ENCODE data around the gene EXOC3.

EXOC3 gene

DNA sequence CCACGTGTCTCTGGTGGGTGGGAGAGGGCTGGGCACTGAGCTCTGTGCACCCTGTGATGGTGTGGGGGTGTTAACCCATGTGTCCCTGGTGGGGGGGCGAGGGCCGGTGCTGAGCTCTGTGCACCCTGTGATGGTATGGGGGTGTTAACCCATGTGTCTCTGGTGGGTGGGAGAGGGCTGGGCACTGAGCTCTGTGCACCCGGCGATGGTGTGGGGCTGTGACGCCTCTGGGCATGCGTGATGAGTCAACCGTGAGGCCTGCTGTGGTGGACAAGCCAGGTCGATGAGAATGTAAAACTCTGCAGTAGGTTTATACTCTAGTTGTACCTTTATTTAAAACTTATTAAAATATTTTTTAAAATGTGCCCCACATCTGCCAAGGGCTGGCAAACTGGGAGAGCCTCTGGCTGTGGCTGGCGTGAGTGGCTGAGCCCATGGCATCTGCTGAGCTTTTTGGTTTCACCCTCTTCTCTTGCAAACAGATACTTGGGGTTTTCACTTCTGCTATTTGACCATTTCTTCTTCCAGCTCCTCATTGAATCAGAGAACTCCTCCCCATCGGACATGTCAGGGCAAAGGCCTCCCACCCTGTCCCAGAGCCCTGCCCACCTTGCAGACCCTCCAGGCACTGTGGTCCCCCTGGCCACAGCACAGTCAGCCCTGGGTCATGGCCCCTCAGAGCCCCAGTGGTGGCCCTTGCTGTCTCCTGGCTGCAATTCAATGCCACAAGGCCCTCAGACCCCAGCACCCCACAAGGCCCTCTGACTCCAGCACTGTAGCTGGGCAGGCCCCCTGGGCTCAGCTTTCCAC lies 18.5 kb upstream of the EXOC3 start:
- no peaks in the 10 kb centered on the region for H3K36me3 Mint-ChIP-seq (ENCODE audit: insufficient read depth)
- H3K27me3 Mint-ChIP-seq = peaks cover 14 to 24% of the 10 kb centered on the region in 2 donors
- no peak overlapping the region for H3K4me3 Mint-ChIP-seq
- H3K4me1 Mint-ChIP-seq (ENCODE audit: low read depth in 2 of 2) = no peaks in the 10 kb centered on the region
- ATAC-seq (replicated peaks) (no peak), DNase-seq (no peak)
- peaks cover 0 to 2% of the 10 kb centered on the region in 2 donors for H3K9me3 Mint-ChIP-seq
- no peak overlapping the region for H3K27ac Mint-ChIP-seq

DNA sequence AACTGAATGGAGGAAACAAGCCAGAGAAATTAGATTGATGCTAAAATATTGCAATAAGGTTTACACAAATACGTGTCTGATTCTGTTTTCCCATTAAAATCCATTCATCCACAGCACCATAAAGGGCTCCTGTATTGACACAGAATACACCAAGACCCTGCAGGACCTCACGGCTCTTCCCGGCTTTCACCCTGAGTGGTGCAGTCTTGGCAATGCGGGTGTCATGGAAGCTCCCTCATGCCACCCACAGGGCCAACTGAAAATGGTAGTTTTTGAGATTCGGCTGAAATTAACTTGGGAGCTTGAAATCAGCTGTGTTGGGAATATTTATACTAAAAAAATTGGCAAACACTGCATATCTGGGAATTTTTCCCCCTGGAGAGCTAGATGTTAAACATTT lies 17.3 kb upstream of the EXOC3 start:
- Mint-ChIP-seq H3K27me3 (peaks cover 14 to 36% of the 10 kb centered on the region in 2 donors), H3K9me3 (peaks cover 0 to 2% of the 10 kb centered on the region in 2 donors), H3K4me3 (no peak overlapping the region), H3K4me1 (ENCODE audit: low read depth in 2 of 2) (no peaks in the 10 kb centered on the region), H3K36me3 (ENCODE audit: insufficient read depth) (no peaks in the 10 kb centered on the region), H3K27ac (no peak overlapping the region)
- no peak for DNase-seq
- no peak for ATAC-seq (replicated peaks)

DNA sequence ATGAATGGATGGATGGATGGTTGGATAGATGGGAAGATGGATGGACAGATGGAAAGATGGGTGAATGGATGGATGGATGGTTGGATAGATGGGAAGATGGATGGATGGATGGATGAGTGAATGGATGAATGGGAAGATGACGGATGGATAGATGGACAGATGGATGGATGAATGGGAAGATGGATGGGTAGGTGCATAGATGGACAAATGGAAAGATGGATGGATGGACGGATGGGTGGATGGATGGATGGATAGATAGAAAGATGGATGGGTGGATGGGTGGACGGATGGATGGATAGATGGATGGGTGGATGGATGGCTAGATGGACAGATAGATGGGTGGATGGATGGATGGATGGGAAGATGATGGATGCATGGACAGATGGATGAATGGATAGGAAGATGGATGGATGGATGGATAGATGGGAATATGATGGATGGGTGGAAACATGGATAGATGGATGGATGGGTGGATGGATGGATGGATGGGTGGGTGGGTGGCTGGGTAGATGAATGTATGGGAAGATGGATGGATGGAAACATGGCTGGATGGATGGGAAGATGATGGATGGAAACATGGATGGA lies 16.5 kb upstream of the EXOC3 start:
- no peaks in the 10 kb centered on the region for H3K4me1 Mint-ChIP-seq (ENCODE audit: low read depth in 2 of 2)
- no peak overlapping the region for H3K27ac Mint-ChIP-seq
- H3K9me3 Mint-ChIP-seq = peaks cover 0 to 2% of the 10 kb centered on the region in 2 donors
- H3K27me3 Mint-ChIP-seq = peaks cover 16 to 39% of the 10 kb centered on the region in 2 donors
- H3K4me3 Mint-ChIP-seq = no peak overlapping the region
- no peak for DNase-seq
- no peaks in the 10 kb centered on the region for H3K36me3 Mint-ChIP-seq (ENCODE audit: insufficient read depth)
- no peak for ATAC-seq (replicated peaks)

DNA sequence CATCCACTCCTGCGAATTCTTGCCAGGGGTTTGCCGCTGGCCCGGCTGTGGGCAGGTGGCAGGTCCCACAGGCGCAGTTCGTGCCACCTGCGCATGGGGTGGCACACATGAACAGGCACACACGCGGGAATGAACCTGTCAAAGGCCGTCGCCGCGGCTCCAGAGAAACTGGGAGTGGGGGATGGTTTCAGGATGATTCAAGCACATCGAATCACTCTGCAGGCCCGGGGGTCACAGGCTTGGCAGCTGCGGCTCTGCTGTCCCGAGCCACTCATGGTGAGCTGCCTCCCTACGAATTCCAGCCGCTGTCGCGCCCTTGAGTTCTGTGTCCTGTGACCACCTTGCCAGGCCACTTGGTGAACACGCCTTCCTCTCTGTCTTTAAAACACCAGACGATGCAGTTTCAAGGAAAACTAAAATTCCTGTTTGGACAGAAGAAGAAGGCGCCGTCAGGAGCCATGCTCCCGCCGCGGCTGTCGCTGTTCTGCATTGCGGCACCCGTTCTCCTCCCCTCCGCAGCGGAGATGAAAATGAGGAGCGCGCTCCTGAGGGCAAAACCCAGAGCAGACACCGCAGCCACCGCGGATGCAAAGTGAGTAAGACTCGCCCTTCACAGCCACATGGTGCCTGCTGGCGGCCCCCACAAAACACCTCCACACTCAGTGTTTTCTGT lies 15.4 kb upstream of the EXOC3 start:
- H3K4me3 Mint-ChIP-seq = no peak overlapping the region
- peaks cover 25 to 50% of the 10 kb centered on the region in 2 donors for H3K27me3 Mint-ChIP-seq
- H3K27ac Mint-ChIP-seq = no peak overlapping the region
- no peaks in the 10 kb centered on the region for H3K4me1 Mint-ChIP-seq (ENCODE audit: low read depth in 2 of 2)
- DNase-seq (no peak), ATAC-seq (replicated peaks) (no peak)
- peaks cover 0 to 2% of the 10 kb centered on the region in 2 donors for H3K9me3 Mint-ChIP-seq
- H3K36me3 Mint-ChIP-seq (ENCODE audit: insufficient read depth) = no peaks in the 10 kb centered on the region

DNA sequence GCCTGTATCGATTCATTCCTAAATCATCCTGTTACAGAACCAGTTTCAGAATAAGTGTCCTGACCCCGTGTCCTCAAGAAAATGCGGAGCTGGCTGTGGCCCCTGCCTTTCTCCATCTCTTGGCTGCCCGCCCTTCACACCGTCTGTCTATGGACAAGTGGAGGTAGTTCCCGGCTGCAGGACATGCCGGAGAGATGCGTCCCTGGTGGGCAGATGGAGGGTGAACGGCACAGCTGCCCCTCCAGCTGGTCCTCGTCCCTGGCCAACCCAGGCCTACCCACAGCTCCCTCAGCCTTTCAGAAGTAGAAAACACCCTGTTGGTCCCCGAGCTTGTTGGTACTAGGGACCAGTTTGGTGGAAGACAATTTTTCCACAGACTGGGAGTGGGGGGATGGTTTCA lies 14.8 kb upstream of the EXOC3 start:
- DNase-seq (no peak), ATAC-seq (replicated peaks) (no peak)
- peaks cover 0 to 2% of the 10 kb centered on the region in 2 donors for H3K9me3 Mint-ChIP-seq
- H3K4me1 Mint-ChIP-seq (ENCODE audit: low read depth in 2 of 2) = no peaks in the 10 kb centered on the region
- H3K4me3 Mint-ChIP-seq = no peak overlapping the region
- no peak overlapping the region for H3K27ac Mint-ChIP-seq
- no peaks in the 10 kb centered on the region for H3K36me3 Mint-ChIP-seq (ENCODE audit: insufficient read depth)
- H3K27me3 Mint-ChIP-seq = peaks cover 27 to 57% of the 10 kb centered on the region in 2 donors

DNA sequence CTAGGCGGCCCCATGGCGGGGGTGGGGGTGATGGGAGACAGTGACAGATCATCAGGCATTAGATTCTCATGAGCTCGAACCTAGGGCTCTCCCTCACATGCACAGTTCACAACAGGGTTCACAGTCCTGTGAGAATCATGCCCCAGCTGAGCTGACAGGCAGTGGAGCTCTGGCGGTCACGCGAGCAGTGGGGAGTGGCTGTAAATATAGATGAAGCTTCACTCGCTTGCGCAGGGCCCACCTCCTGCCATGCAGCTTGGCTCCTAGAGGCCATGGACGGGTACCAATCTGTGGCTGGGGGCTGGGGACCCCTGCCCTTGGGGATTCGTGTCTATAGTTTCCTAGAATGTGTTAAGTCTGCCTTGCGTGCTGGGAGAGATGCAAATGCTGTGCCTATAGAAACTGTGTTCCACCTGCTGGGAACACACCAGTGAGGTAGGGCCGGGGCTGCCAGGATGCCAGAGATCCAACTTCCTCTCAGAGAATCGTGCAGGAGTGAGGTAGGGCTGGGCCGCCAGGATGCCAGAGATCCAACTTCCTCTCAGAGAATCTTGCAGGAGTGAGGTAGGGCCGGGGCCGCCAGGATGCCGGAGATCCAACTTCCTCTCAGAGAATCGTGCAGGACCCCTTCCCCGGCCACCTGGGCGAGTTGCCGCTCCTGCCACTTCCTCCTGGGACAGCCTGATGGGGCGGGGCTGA lies 14.1 kb upstream of the EXOC3 start:
- no peak for ATAC-seq (replicated peaks)
- H3K36me3 Mint-ChIP-seq (ENCODE audit: insufficient read depth) = no peaks in the 10 kb centered on the region
- no peaks in the 10 kb centered on the region for H3K4me1 Mint-ChIP-seq (ENCODE audit: low read depth in 2 of 2)
- no peak overlapping the region for H3K4me3 Mint-ChIP-seq
- peaks cover 32 to 63% of the 10 kb centered on the region in 2 donors for H3K27me3 Mint-ChIP-seq
- DNase-seq = no peak
- H3K27ac Mint-ChIP-seq = no peak overlapping the region
- H3K9me3 Mint-ChIP-seq = peaks cover 0 to 2% of the 10 kb centered on the region in 2 donors

DNA sequence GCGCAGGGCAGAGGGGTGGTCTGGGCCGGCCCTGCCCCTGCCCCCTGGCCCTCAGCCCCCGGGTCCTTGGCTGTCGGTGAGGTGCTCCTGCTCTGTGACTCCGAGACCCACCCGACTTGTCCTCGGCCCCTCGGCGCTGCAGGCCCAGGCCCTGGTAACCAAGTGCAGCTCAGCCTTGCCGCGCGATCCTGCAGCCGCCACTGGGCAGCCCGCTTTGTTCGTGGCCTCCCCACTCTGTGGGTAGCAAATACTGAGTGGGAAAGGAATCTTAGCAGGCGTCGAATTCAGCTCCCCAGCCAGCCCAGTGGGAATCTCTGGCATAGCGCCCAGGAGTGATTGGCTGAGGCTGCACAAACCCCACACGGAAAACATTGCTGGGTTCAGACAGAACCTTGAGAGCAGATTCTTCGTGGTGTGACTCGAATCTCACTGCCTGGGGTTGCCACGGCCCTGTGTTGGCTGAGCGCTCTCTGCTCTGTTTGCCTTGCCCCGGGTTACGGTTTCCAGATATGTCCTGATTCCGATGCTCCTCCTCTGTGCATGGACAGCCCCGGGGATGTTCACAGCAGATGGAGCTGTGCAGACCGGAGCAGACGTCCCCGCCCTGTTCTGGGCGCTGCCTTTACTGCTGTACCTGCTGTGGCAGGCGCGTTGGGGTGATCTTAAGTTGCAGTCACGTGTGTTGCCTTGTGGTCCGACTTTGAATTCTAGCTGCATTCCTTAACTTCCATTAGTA lies 13.4 kb upstream of the EXOC3 start:
- DNase-seq = no peak
- ATAC-seq (replicated peaks) = no peak
- Mint-ChIP-seq H3K9me3 (peaks cover 0 to 2% of the 10 kb centered on the region in 2 donors), H3K4me1 (ENCODE audit: low read depth in 2 of 2) (no peaks in the 10 kb centered on the region), H3K36me3 (ENCODE audit: insufficient read depth) (no peaks in the 10 kb centered on the region), H3K4me3 (no peak overlapping the region), H3K27ac (no peak overlapping the region), H3K27me3 (peaks cover 32 to 71% of the 10 kb centered on the region in 2 donors)

DNA sequence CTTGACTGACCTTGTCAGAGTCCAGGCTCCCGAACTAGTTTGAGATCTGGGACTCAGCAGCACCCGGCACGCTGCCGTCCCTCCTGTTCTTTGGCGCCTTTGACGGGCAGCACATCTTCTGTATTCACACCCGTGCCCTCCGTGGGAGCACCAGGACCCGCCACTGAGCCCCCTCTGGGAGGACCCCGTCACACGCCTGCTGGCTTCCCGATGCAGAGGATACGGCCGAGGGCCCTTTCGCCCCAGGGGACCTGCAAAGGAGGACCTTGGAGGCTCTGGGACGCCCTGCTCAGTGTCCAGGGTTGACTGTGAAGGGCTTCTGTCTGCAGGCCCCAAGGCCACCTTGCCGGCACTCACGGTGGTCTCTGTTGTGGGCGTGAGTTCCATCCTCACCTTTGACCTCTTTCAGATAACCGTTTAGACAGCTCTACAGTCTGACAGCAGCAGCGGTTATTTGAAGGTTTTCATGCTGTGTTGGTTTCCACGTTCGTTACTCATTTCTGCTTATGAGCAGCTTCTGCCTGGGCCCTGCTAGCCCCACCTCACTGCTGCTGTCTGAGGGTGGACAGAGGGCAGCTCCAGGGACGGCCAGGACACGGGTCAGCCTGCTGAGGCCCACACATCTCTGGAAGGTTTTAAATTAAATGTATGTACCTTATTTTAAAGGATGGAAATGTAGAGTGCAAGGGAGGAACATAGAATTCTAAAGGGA lies 12.6 kb upstream of the EXOC3 start:
- Mint-ChIP-seq H3K27me3 (peaks cover 32 to 78% of the 10 kb centered on the region in 2 donors), H3K4me3 (no peak overlapping the region), H3K27ac (no peak overlapping the region), H3K36me3 (ENCODE audit: insufficient read depth) (no peaks in the 10 kb centered on the region), H3K4me1 (ENCODE audit: low read depth in 2 of 2) (no peaks in the 10 kb centered on the region), H3K9me3 (peaks cover 0 to 2% of the 10 kb centered on the region in 2 donors)
- no peak for ATAC-seq (replicated peaks)
- no peak for DNase-seq

DNA sequence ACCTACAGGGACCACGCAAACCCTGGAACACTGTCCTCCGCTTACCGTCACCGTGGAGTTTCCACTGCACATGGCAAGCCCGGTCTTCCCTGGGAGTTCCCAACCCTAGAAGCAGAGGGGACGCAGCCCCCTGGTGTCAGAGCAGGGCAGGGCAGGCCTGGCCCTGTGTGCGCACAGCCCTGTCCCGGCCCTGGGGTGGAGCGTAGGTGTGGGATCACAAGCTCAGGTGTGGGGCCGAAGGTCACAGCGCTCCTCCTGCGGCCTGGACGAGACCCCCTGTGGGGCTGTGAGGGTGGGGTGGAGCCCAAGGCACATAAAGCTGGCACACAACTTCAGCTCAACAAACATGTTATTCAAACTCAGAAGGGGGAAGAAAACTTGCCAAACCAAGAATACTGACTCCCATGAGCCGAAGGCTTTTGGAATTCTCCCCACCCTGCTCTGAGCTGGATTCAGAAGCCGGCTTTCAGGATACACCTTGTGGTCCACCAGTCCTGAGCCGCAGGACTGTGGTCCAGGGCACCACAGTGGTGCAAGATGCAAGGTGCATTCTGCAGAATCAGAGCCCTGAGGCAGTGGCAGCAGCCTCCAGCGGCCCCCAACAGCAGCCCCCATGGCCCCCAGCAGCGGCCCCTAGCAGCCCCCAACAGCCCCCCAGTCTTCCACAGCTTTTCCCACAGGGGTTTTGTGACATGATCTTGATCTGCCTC lies 11.8 kb upstream of the EXOC3 start:
- ATAC-seq (replicated peaks) = peak; percentile 74
- Mint-ChIP-seq H3K27ac (no peak overlapping the region), H3K27me3 (peaks cover 28 to 80% of the 10 kb centered on the region in 2 donors), H3K4me1 (ENCODE audit: low read depth in 2 of 2) (no peaks in the 10 kb centered on the region), H3K4me3 (no peak overlapping the region), H3K36me3 (ENCODE audit: insufficient read depth) (peaks cover 3% of the 10 kb centered on the region), H3K9me3 (no peaks in the 10 kb centered on the region)
- peak in 2 of 3 experiments; percentile 18 to 23 for DNase-seq

DNA sequence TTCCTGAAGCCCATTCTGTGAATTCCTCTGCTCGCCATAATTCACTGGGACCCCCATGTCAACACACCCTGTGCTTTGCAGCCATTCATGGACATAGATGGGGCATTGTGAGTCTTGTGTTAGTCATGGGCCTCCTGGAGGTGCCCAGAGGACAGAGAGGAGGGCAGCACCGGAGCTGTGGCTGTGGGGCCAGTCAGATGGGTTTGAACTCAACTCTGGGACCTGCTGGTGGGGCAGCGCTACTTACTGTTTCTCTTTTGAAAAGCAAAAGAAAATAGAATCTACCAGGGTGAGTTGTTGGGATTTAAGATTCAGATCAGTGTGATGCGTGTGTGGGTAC lies 11.3 kb upstream of the EXOC3 start:
- Mint-ChIP-seq H3K4me3 (no peak overlapping the region), H3K4me1 (ENCODE audit: low read depth in 2 of 2) (no peaks in the 10 kb centered on the region), H3K27me3 (peaks cover 24 to 80% of the 10 kb centered on the region in 2 donors), H3K36me3 (ENCODE audit: insufficient read depth) (peaks cover 4% of the 10 kb centered on the region), H3K9me3 (no peaks in the 10 kb centered on the region), H3K27ac (no peak overlapping the region)
- DNase-seq = no peak
- ATAC-seq (replicated peaks) = no peak

DNA sequence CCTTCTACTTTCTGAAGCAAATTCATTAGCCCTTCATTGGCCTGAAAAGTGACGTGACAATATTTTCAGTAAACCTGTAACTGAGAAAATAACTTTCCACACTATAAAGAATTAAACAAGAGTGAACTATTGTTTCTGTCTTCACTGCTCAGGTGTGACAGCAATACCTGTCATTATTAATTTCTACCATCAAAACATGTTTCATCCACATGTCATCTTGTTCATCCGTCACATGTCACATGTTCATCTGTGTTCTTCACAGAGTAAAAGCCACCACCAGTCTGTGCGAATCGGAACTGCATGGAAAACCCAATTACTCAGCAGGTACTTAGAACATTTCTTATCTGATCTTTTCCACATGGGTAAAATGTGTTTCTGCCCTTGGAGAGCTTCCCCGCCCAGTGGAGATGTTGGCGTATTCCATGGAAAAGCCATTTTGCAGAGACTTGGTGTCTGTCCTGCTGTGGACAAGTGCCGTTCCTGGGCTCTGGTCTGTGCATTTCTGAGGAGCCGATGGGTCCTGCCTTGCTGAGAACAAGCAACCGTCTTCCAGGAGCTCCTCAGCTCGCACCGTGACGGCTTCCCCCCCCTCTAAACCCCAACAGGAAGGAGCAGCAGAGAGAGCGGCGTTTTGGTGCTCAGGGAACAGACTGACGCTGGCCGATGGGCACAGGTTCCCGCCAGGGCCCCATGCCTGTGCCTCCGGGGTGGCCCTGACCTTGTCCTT lies 10.6 kb upstream of the EXOC3 start:
- H3K4me1 Mint-ChIP-seq (ENCODE audit: low read depth in 2 of 2) = no peaks in the 10 kb centered on the region
- peaks cover 4% of the 10 kb centered on the region for H3K36me3 Mint-ChIP-seq (ENCODE audit: insufficient read depth)
- H3K4me3 Mint-ChIP-seq = no peak overlapping the region
- peaks cover 24 to 83% of the 10 kb centered on the region in 2 donors for H3K27me3 Mint-ChIP-seq
- ATAC-seq (replicated peaks) (no peak), DNase-seq (no peak)
- no peaks in the 10 kb centered on the region for H3K9me3 Mint-ChIP-seq
- H3K27ac Mint-ChIP-seq = no peak overlapping the region
